Suprapubic skin (tissue), 4 donors: ENCODE data around the gene SLC35B1.

Experiments
- POLR2A ChIP-seq, 2 donors: fragments of 450-650 bp; IDR thresholded peaks; one replicate each; pipeline ENCODE4 v1.6.1; 2017; ENCODE audit warnings: antibody characterized with exemption in 2 of 2, mild to moderate bottlenecking in 2 of 2, moderate library complexity in 2 of 2
- POLR2AphosphoS5 ChIP-seq, 3 donors: sonication (generic); formaldehyde crosslinking; IDR thresholded peaks; one replicate each; pipeline ENCODE4 v1.6.1; 2017; ENCODE audit warnings: antibody characterized with exemption in 3 of 3
- TF ChIP-seq, protein P1 (sequence below), 2 donors: fragments of 200-600 bp in 1 of 2; fragments of 450-650 bp in 1 of 2; sonication (generic) in 1 of 2; IDR thresholded peaks; one replicate each; pipeline ENCODE4 v1.5.1; 2016 to 2019; ENCODE audit warnings: antibody characterized with exemption in 2 of 2, mild to moderate bottlenecking in 1 of 2, moderate library complexity in 1 of 2

DNA sequence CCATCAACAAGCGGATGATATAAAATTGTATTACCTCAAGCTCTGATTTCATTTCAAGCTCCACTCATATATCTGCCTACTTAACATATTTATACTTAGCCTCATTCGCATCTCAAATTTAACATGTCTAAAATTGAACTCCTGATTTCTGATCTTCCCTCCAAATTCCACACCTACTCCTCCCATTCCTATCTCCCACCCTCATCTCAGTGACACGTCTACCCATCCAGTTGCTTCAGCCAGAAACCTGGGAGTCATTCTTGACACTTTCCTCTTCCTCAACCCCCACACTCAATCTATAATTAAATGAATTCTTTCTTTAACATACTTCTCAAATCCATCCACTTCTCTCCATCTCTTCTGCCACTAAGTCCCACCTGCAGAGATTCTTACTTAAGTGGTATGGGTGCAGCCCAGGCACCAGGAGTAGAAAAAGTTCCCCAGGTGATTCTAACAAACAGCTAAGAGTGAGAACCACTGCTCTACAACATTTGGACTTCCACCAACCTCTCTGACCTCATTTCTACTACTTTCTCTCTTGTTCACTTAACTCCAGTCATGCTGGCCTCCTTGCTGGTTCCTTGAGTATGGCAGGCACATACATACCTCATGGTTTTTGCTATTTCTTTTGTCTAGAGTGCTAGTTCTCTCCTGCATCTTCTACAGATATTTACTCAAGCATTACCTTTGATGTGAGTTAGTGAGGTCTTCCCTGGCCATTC lies 47.9 kb downstream of the SLC35B1 start:
- TF ChIP-seq POLR2AphosphoS5 (IDR thresholded peaks at IDR 0.05) (no peak), POLR2A (IDR thresholded peaks at IDR 0.05) (no peak)
- TF ChIP-seq, protein P1, sequence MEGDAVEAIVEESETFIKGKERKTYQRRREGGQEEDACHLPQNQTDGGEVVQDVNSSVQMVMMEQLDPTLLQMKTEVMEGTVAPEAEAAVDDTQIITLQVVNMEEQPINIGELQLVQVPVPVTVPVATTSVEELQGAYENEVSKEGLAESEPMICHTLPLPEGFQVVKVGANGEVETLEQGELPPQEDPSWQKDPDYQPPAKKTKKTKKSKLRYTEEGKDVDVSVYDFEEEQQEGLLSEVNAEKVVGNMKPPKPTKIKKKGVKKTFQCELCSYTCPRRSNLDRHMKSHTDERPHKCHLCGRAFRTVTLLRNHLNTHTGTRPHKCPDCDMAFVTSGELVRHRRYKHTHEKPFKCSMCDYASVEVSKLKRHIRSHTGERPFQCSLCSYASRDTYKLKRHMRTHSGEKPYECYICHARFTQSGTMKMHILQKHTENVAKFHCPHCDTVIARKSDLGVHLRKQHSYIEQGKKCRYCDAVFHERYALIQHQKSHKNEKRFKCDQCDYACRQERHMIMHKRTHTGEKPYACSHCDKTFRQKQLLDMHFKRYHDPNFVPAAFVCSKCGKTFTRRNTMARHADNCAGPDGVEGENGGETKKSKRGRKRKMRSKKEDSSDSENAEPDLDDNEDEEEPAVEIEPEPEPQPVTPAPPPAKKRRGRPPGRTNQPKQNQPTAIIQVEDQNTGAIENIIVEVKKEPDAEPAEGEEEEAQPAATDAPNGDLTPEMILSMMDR (IDR thresholded peaks at IDR 0.05), result no peak
